HepG2 (cell line): Measurements from ENCODE around the gene NIBAN1. TPM values are rescaled to one million over a fixed set of nuclear protein-coding genes. Genes with fewer than 3 reads are reported as not detected.

Experiments
- ATAC-seq: fragments of 200-7000 bp; cut with Tn5 transposase; 3 replicates; pipeline ENCODE4 v1.9.1; 2020; ENCODE audit warnings: mild to moderate bottlenecking, moderate library complexity
- BruUV-seq: library from RNA; stranded (reverse); fragments of 400-500 nt; replicated peaks from 2 replicates; lab custom pipeline; 2021; lab: Mats Ljungman, UMichigan
- CTCF ChIA-PET: fragments of 300-600 bp; formaldehyde crosslinking; extraction: SDS; loops from one replicate; lab custom pipeline; 2021; ENCODE audit warnings: low total read pairs, inconsistent platforms, low intra/inter-chr PET ratio; lab: Yijun Ruan, JAX
- POLR2A ChIA-PET: fragments of 350-600 bp; sonication (Branson Sonifier 250); formaldehyde crosslinking; loops from one replicate; lab custom pipeline; 2020; ENCODE audit warnings: antibody characterized with exemption, inconsistent platforms; lab: Yijun Ruan, JAX
- DNase-seq: peaks from one replicate; pipeline ENCODE4 v3.0.0-alpha.2; 2015; ENCODE audit warnings: low spot score
- FAIRE-seq: peaks from 3 replicates; lab custom pipeline; 2011; peaks lifted over from hg19 to GRCh38; lab: Jason Lieb, UNC
- H2AFZ ChIP-seq: one replicate; pipeline ENCODE4 v1.6.1; 2011; ENCODE audit warnings: low read length, inconsistent platforms
- H3K27ac ChIP-seq: fragments of 300-600 bp; 3 replicates; pipeline ENCODE4 v1.8.0; 2011; ENCODE audit warnings: mixed run types, mild to moderate bottlenecking, mixed read lengths, low read length, inconsistent platforms; ENCODE audit not compliant: insufficient read depth; ENCODE audit errors: extremely low read length
- H3K27me3 ChIP-seq, 2 experiments: fragments of 200-600 bp in 1 of 2; 2 replicates in 1 of 2; 3 replicates in 1 of 2; pipeline versions ENCODE4 v1.6.0 to v1.8.0; 2011; ENCODE audit warnings: low read length in 2 of 2, mild to moderate bottlenecking in 2 of 2, moderate library complexity in 2 of 2, inconsistent platforms in 1 of 2; ENCODE audit not compliant: insufficient read depth in 2 of 2, control insufficient read depth in 1 of 2
- H3K36me3 ChIP-seq, 2 experiments: fragments of 200-600 bp in 1 of 2; replicated peaks in 1 of 2; 2 replicates in 1 of 2; 3 replicates in 1 of 2; pipeline versions ENCODE4 v1.5.1 to v1.8.0; 2011; ENCODE audit warnings: low read length in 2 of 2, inconsistent platforms in 1 of 2; ENCODE audit not compliant: insufficient read depth in 2 of 2, control insufficient read depth in 1 of 2
- H3K4me1 ChIP-seq: 2 replicates; pipeline ENCODE4 v1.5.1; 2012; ENCODE audit warnings: low read length, inconsistent platforms; ENCODE audit not compliant: insufficient read depth
- H3K4me2 ChIP-seq: 2 replicates; pipeline ENCODE4 v1.6.0; 2011; ENCODE audit warnings: low read depth, low read length, inconsistent platforms
- H3K4me3 ChIP-seq, 3 experiments: fragments of 200-600 bp in 1 of 3; sonication (generic), shearing (Covaris generic) in 1 of 3; replicated peaks in 1 of 3; 2 replicates each; pipeline ENCODE4 v1.5.1; 2011 to 2016; ENCODE audit warnings: low read length in 3 of 3, inconsistent platforms in 2 of 3, low read depth in 2 of 3, mild to moderate bottlenecking in 2 of 3, control low read depth in 1 of 3, mixed read lengths in 1 of 3; ENCODE audit not compliant: insufficient read depth in 1 of 3
- H3K79me2 ChIP-seq: one replicate; pipeline ENCODE4 v1.6.1; 2011; ENCODE audit warnings: low read length, inconsistent platforms; ENCODE audit not compliant: insufficient read depth
- H3K9ac ChIP-seq: 2 replicates; pipeline ENCODE4 v1.6.0; 2011; ENCODE audit warnings: mild to moderate bottlenecking, low read depth, low read length, inconsistent platforms; ENCODE audit not compliant: insufficient read depth
- H3K9me3 ChIP-seq: 2 replicates; pipeline ENCODE4 v1.5.1; 2012; ENCODE audit warnings: mild to moderate bottlenecking, low read length
- H4K20me1 ChIP-seq: 2 replicates; pipeline ENCODE4 v1.6.0; 2011; ENCODE audit warnings: inconsistent platforms, mild to moderate bottlenecking, low read length, moderate library complexity; ENCODE audit not compliant: insufficient read depth
- CAMTA2 ChIP-seq: sonication (generic); formaldehyde crosslinking; IDR thresholded peaks from 2 replicates; pipeline ENCODE4 v1.4.0; 2020; ENCODE audit warnings: mild to moderate bottlenecking, missing genetic modification reagents, borderline replicate concordance
- DR1 ChIP-seq: sonication (generic); formaldehyde crosslinking; IDR thresholded peaks from 2 replicates; pipeline ENCODE4 v1.8.0; 2021; ENCODE audit warnings: mild to moderate bottlenecking, missing genetic modification reagents, inconsistent platforms
- HOXA9 ChIP-seq: sonication (generic); formaldehyde crosslinking; IDR thresholded peaks from 2 replicates; pipeline ENCODE4 v1.8.1; 2022; ENCODE audit warnings: missing genetic modification reagents, mild to moderate bottlenecking, moderate library complexity, borderline replicate concordance
- NFKBIZ ChIP-seq: IDR thresholded peaks from 2 replicates; pipeline ENCODE4 v1.6.1; 2018; ENCODE audit warnings: missing genetic modification reagents, missing compliant biosample characterization
- NR2F2 ChIP-seq: IDR thresholded peaks from 2 replicates; pipeline ENCODE4 v1.6.1; 2012; ENCODE audit warnings: low read depth, inconsistent platforms, borderline replicate concordance
- SKIL ChIP-seq: sonication (generic); formaldehyde crosslinking; IDR thresholded peaks from 2 replicates; pipeline ENCODE4 v1.8.0; 2022; ENCODE audit warnings: missing genetic modification reagents, mild to moderate bottlenecking, moderate library complexity, borderline replicate concordance
- SNAI1 ChIP-seq: sonication (generic); formaldehyde crosslinking; IDR thresholded peaks from 2 replicates; pipeline ENCODE4 v1.5.0; 2020; ENCODE audit warnings: mild to moderate bottlenecking, missing genetic modification reagents, borderline replicate concordance
- TSC22D2 ChIP-seq: sonication (generic); formaldehyde crosslinking; IDR thresholded peaks from 2 replicates; pipeline ENCODE4 v1.5.1; 2020; ENCODE audit warnings: missing genetic modification reagents, mild to moderate bottlenecking, borderline replicate concordance
- YEATS4 ChIP-seq: sonication (generic); formaldehyde crosslinking; IDR thresholded peaks from 2 replicates; pipeline ENCODE4 v1.4.0; 2020; ENCODE audit warnings: missing genetic modification reagents, borderline replicate concordance
- ZBTB34 ChIP-seq: sonication (generic); formaldehyde crosslinking; IDR thresholded peaks from 2 replicates; pipeline ENCODE4 v1.8.0; 2022; ENCODE audit warnings: mild to moderate bottlenecking, missing genetic modification reagents
- ZNF441 ChIP-seq: sonication (generic); formaldehyde crosslinking; IDR thresholded peaks from 2 replicates; pipeline ENCODE4 v1.7.0; 2021; ENCODE audit warnings: missing genetic modification reagents, borderline replicate concordance
- ZNF510 ChIP-seq: sonication (generic); formaldehyde crosslinking; IDR thresholded peaks from 2 replicates; pipeline ENCODE4 v1.4.0; 2020; ENCODE audit warnings: low read depth, mild to moderate bottlenecking, missing genetic modification reagents
- ZNF543 ChIP-seq: sonication (generic); formaldehyde crosslinking; IDR thresholded peaks from 2 replicates; pipeline ENCODE4 v1.4.0; 2020; ENCODE audit warnings: mild to moderate bottlenecking, missing genetic modification reagents
- ZNF639 ChIP-seq: conservative IDR thresholded peaks from 2 replicates; pipeline ENCODE4 v1.6.1; 2018; ENCODE audit warnings: missing genetic modification reagents
- WGBS: methylation state at CpG from one replicate; pipeline ENCODE4 v1.1.6; 2017; ENCODE audit warnings: low lambda C conversion rate; 5-methylcytosine and 5-hydroxymethylcytosine counted together
- in situ Hi-C: cut with HindIII; loops from 2 replicates; pipeline ENCODE4 v1.10.0; 2017; ENCODE audit warnings: low pct_unique_long_range_greater_than_20kb; ENCODE audit not compliant: extremely low pct_ligation_motif_present
- intact Hi-C: fragments of 100-400 bp; cut with micrococcal nuclease; formaldehyde crosslinking; loops from one replicate; pipeline ENCODE4 v1.10.0; 2022; ENCODE audit not compliant: unreplicated experiment
- polyA plus RNA-seq, 8 experiments: library from polyadenylated mRNA; depleted of rRNA in 3 of 8; stranded (reverse) in 7 of 8; unstranded in 1 of 8; fragments of >200 nt; fragmentation: Illumina TruSeq in 4 of 8; extraction: Trizol in 4 of 8; gene quantifications; 2 replicates each; pipeline versions ENCODE4 v1.2.1 to v1.2.3, GENCODE V29; 2011 to 2016; ENCODE audit warnings: low read depth in 4 of 8, missing spikeins in 1 of 8, mixed read lengths in 1 of 8; ENCODE audit not compliant: insufficient read depth in 1 of 8
- total RNA-seq, 5 experiments: library from RNA; depleted of rRNA; stranded (reverse); fragments of >200 nt; fragmentation: Illumina TruSeq; extraction: Trizol; gene quantifications; 2 replicates each; pipeline ENCODE4 v1.2.3, GENCODE V29; 2016; ENCODE audit warnings: low read depth in 1 of 5
- TF ChIP-seq, protein P1 (sequence below): sonication (generic); formaldehyde crosslinking; IDR thresholded peaks from 2 replicates; pipeline ENCODE4 v1.9.0; 2021; ENCODE audit warnings: missing genetic modification reagents, borderline replicate concordance
- TF ChIP-seq, protein P2 (sequence below): sonication (generic); formaldehyde crosslinking; IDR thresholded peaks from 2 replicates; pipeline ENCODE4 v1.4.0; 2020; ENCODE audit warnings: mild to moderate bottlenecking, missing genetic modification reagents

Gene NIBAN1
- total and polyA plus RNA-seq, 2 of the 13 experiments (the other 11 are each of a cell fraction or from before 2014, with no cell fraction given) = not detected

DNA sequence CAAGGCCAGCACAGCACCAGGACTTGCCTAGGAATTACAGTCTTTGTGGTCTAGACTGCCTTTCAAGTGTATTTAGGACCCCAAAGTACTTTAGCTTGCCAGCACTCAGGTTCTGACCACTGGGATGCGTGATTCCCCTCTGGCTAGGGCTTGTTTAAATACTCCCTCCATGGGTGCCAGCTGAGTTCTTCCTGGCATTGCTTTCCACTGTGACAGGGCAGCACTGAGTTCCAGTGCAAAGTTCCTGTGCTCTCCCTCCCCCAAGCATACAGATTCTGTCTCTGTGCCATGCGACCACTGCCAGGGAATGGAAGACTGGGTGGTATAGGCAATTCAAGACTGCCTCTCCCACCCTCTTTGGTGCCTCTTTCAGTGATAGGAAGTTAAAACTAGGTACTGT, 45.9 kb downstream of the NIBAN1 start:
- ATAC-seq (no peak), DNase-seq (no peak), FAIRE-seq (no peak)
- no peaks in the 10 kb centered on the region for H3K9me3 ChIP-seq
- ChIA-PET POLR2A (no interaction called here), CTCF (no interaction called here)
- no peak overlapping the region for H2AFZ ChIP-seq
- H3K9ac ChIP-seq = no peak overlapping the region
- no peaks in the 10 kb centered on the region for H3K79me2 ChIP-seq
- no TSS peak for BruUV-seq
- TF ChIP-seq DR1 (no peak), TSC22D2 (CRISPR knock-in tag) (no peak), NR2F2 (no peak), HOXA9 (CRISPR knock-in tag) (no peak), ZNF441 (CRISPR knock-in tag) (no peak), YEATS4 (CRISPR knock-in tag) (no peak), ZBTB34 (no peak), ZNF510 (CRISPR knock-in tag) (no peak), SKIL (CRISPR knock-in tag) (no peak), CAMTA2 (CRISPR knock-in tag) (no peak), ZNF543 (CRISPR knock-in tag) (no peak), SNAI1 (CRISPR knock-in tag) (no peak), ZNF639 (CRISPR knock-in tag) (no peak), NFKBIZ (CRISPR knock-in tag) (no peak)
- TF ChIP-seq, protein P1, sequence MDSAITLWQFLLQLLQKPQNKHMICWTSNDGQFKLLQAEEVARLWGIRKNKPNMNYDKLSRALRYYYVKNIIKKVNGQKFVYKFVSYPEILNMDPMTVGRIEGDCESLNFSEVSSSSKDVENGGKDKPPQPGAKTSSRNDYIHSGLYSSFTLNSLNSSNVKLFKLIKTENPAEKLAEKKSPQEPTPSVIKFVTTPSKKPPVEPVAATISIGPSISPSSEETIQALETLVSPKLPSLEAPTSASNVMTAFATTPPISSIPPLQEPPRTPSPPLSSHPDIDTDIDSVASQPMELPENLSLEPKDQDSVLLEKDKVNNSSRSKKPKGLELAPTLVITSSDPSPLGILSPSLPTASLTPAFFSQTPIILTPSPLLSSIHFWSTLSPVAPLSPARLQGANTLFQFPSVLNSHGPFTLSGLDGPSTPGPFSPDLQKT (CRISPR knock-in tag) = no peak
- TF ChIP-seq, protein P2, sequence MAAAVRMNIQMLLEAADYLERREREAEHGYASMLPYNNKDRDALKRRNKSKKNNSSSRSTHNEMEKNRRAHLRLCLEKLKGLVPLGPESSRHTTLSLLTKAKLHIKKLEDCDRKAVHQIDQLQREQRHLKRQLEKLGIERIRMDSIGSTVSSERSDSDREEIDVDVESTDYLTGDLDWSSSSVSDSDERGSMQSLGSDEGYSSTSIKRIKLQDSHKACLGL = no peak
- H3K27me3 ChIP-seq = no peaks in the 10 kb centered on the region
- H3K4me1 ChIP-seq = no peaks in the 10 kb centered on the region
- H3K27ac ChIP-seq = no peak overlapping the region
- H4K20me1 ChIP-seq = no peaks in the 10 kb centered on the region
- 0% methylated on average over 1 of the region's 2 CpGs for WGBS
- H3K36me3 ChIP-seq = no peaks in the 10 kb centered on the region
- in situ Hi-C loops (no loop called here), intact Hi-C loops (no loop called here)
- H3K4me2 ChIP-seq = no peak overlapping the region
- no peak overlapping the region for H3K4me3 ChIP-seq
